ENCODE measurements around the gene C5orf52. TPM values are rescaled to one million over a fixed set of nuclear protein-coding genes. Genes with fewer than 3 reads are reported as not detected.
"Not testable (repeated sequence)": the region's sequence is repeated elsewhere in the genome, so short reads cannot be mapped to it uniquely, and the experiment has no call there.

Gene C5orf52
- total RNA-seq, 1 experiment from 2014 or later = not detected

- H3K27ac Mint-ChIP-seq = no peak overlapping the region
- H3K9me3 Mint-ChIP-seq = peaks cover 21% of the 10 kb centered on the region
- CTCF ChIA-PET = interaction anchor here (0.6 kb wide), 1 partner anchor 21 kb away, joined by 4 read pairs; no protein-coding TSS in a partner anchor
- POLR2A ChIA-PET = no interaction called here
- no peaks in the 10 kb centered on the region; the same call in 1 of the 2 replicates for H3K27me3 Mint-ChIP-seq (ENCODE audit: low read depth)
- H3K4me1 Mint-ChIP-seq = peaks cover 7% of the 10 kb centered on the region
- peaks cover 7% of the 10 kb centered on the region for H3K36me3 Mint-ChIP-seq
- ATAC-seq = no peak
- no peak overlapping the region for H3K4me3 Mint-ChIP-seq
- TF ChIP-seq HMGA2 (CRISPR knock-in tag; IDR thresholded peaks at IDR 0.05) = no peak
- DNase-seq (ENCODE audit: low spot score) = no peak
Measured at GRCh38 chr5:157721159-157721558, 49.8 kb downstream of the C5orf52 start.

- DNase-seq (ENCODE audit: low spot score); H3K27me3 Mint-ChIP-seq (ENCODE audit: low read depth); H3K4me3 Mint-ChIP-seq; ATAC-seq; POLR2A ChIA-PET; CTCF ChIA-PET; H3K36me3 Mint-ChIP-seq; H3K4me1 Mint-ChIP-seq; H3K27ac Mint-ChIP-seq: not testable (repeated sequence)
- peaks cover 24% of the 10 kb centered on the region for H3K9me3 Mint-ChIP-seq
Measured at GRCh38 chr5:157722895-157723294, 51.6 kb downstream of the C5orf52 start.

GRCh38 chr5:157726607-157727006 is 55.3 kb downstream of the C5orf52 start:
- H3K4me1 Mint-ChIP-seq, POLR2A ChIA-PET, CTCF ChIA-PET: not testable (repeated sequence)

DNA sequence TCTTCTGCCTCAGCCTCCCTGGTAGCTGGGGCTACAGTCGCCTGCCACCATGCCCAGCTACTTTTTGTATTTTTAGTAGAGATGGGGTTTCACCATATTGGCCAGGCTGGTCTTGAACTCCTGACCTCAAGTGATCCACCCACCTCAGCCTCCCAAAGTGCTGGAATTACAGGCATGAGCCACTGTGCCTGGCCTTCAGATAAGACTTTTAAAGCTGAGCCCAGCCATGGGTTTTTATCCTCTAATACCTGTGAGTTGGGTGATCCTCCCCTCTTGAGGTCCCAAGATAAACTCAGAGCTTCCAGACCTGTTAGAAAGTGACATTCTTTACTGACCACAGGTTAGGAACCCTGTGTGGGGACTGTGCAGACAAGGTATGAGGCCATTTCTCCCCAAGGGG is 56.5 kb downstream of the C5orf52 start:
- DNase-seq (ENCODE audit: low spot score); H3K4me3 Mint-ChIP-seq; ATAC-seq; POLR2A ChIA-PET; H3K4me1 Mint-ChIP-seq; H3K27me3 Mint-ChIP-seq (ENCODE audit: low read depth); H3K27ac Mint-ChIP-seq: not testable (repeated sequence)
- peaks cover 12% of the 10 kb centered on the region; the same call in 1 of the 2 replicates for H3K36me3 Mint-ChIP-seq
- CTCF ChIA-PET = interaction anchor here (1.5 kb wide), 1 partner anchor 15 kb away, joined by 4 read pairs; the partner anchor contains the start of gene LSM11
- H3K9me3 Mint-ChIP-seq = peaks cover 21% of the 10 kb centered on the region

More at GRCh38 chr5:157726607-157727006, 55.3 kb downstream of the C5orf52 start:
- peaks cover 28% of the 10 kb centered on the region for H3K9me3 Mint-ChIP-seq
- ATAC-seq; DNase-seq (ENCODE audit: low spot score); H3K4me3 Mint-ChIP-seq; H3K36me3 Mint-ChIP-seq; H3K27me3 Mint-ChIP-seq (ENCODE audit: low read depth); H3K27ac Mint-ChIP-seq: not testable (repeated sequence)

Other genes starting within 250 kb of the C5orf52 start
- gene NIPAL4, start 211.3 kb upstream of the C5orf52 start, total RNA-seq (2021) = 0.11 TPM in 1 of 3 replicates, not detected in the others
- 19.2 to 28.6 TPM (median 20.7 TPM) in 3 replicates for gene ADAM19, start 95.8 kb upstream of the C5orf52 start, total RNA-seq (2021)
- 0.41 to 0.55 TPM (median 0.46 TPM) in 3 replicates for gene SOX30, start 19.1 kb upstream of the C5orf52 start, total RNA-seq (2021)
- gene THG1L, start 59.9 kb downstream of the C5orf52 start, total RNA-seq (2021) = 11.6 to 14.6 TPM (median 12.3 TPM) in 3 replicates
- gene LSM11, start 72.2 kb downstream of the C5orf52 start, total RNA-seq (2021) = 5.2 to 5.8 TPM (median 5.4 TPM) in 3 replicates
- 74.6 to 79.6 TPM (median 76.1 TPM) in 3 replicates for gene CLINT1, start 187.6 kb downstream of the C5orf52 start, total RNA-seq (2021)

Measured in WTC11 (cell line).